ENCODE data around the gene GPR152. TPM values are rescaled to one million over a fixed set of nuclear protein-coding genes. Genes with fewer than 3 reads are reported as not detected.

The GPR152 gene
- total RNA-seq, 4 donors from 2014 or later, result 0.34 TPM; not detected in 3

DNA sequence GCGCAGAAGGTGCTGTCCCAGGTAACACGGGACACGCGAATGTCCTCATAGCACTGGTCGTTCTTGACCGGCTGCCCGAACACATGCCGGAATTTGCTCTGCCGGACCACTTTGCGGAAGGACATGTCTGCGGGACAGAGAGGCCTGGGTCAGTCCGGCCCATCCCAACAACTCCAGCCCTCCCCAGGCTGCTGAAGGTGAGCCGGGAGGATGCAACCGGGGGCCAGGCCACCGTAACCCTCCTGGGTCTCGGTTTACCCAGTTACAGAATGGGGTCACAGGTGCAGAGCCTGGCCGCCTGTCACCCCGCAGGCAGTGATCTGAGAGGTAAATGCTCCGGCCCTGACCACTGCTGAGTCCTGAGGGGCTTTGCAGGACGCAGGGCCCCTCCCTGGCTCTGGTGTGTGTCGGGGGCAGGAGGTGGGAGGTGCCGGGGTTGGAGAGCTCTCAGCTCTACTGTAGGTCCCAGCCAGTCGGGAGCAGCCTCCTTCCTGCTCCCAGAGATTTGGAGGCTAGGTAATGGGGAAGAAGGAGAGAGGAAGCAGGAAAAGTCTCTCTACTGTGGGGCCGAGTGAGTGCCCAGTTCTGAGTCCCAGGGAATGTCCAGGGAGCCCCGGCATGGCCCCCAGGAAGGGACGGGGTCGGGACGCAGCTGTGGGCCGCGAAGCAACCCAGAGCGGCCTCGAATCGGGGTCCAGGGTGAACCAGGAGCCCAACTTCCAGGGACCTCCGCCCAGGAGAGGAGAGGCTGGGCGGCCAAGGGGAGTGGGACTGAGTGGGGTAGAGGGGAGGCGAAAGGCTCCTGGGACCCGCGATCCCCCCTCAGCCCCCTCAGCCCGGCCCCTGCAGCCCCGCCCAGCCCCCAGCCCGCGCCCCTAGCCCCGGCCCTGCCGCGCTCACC lies 9.8 kb downstream of the GPR152 start:
- WGBS, result 32% methylated on average over 24 of the region's 45 CpGs
- H3K4me1 ChIP-seq, result peaks cover 51% of the 10 kb centered on the region
- no peaks in the 10 kb centered on the region for H3K27me3 ChIP-seq
- no peaks in the 10 kb centered on the region for H3K9me3 ChIP-seq
- H3K4me3 ChIP-seq, result peak overlapping the region; percentile 91
- no peak for DNase-seq (ENCODE audit: low spot score in 2 of 2)
- H3K36me3 ChIP-seq, result peaks cover 36% of the 10 kb centered on the region
- H3K27ac ChIP-seq, result peak overlapping the region; percentile 93
- TF ChIP-seq CTCF (IDR thresholded peaks at IDR 0.05), result no peak
- no peak for TF ChIP-seq EP300 (IDR thresholded peaks at IDR 0.05)
- no peak for TF ChIP-seq POLR2A (IDR thresholded peaks at IDR 0.05)
- TF ChIP-seq POLR2AphosphoS5 (IDR thresholded peaks at IDR 0.05), result no peak

DNA sequence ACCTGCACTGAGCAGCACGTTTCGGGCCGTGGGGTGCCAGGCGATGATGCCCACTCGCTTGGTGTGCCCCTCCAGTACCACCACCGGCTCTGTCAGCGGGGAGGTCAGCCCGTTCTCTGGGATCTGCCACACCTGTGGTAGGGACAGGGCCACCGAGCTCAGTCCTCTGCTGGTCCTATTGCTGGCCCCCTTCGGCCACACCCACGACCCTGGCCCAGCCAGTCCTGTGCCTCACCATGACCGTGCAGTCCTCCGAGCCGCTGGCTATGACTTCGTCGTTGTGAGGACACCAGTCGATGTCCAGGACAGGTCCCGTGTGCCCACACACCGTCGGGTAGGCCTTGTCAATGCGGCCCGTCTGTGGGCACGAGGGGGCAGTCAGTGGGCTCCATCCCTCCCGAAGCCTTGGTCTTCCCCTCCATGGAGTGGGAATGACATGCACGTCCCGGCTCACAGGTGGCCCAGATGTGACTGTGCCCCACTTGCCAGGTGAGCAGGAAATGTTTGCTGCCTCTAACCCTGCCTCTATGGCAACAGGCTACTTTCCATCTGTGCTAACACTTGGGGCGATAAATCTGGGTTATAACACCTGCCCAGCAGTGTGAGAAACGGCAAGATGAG lies 10.7 kb downstream of the GPR152 start:
- DNase-seq (ENCODE audit: low spot score in 2 of 2), result no peak
- Histone ChIP-seq H3K4me1 (peaks cover 51% of the 10 kb centered on the region), H3K36me3 (peaks cover 40% of the 10 kb centered on the region), H3K4me3 (peak overlapping the region; percentile 91), H3K9me3 (no peaks in the 10 kb centered on the region), H3K27ac (no peak overlapping the region), H3K27me3 (no peaks in the 10 kb centered on the region)
- WGBS, result 87% methylated on average over 10 of the region's 28 CpGs
- TF ChIP-seq EP300 (IDR thresholded peaks at IDR 0.05), result no peak
- TF ChIP-seq POLR2A (IDR thresholded peaks at IDR 0.05), result no peak
- TF ChIP-seq CTCF (IDR thresholded peaks at IDR 0.05), result no peak
- TF ChIP-seq POLR2AphosphoS5 (IDR thresholded peaks at IDR 0.05), result no peak

DNA sequence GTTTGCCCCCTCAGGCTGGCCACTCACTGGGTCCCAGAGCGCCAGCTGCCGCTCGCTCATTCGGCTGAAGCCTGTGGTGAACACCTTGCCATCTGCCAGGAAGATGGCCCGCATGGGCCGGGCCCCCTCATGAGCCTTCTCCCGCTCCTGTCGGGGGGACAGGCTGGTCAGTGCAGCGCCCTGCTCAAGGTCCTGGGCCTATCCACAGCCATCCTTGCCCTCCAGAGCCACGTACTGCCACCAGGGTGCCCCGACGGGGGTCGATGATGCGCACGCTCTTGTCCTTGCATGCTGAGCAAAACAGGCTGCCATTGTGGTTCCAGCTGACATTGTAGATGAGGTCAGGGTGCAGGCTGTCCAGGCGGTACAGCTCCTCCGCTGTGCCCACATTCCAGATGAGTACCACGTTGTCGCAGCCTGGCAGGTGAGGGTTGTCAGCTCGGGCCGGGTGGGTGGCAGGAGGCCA lies 11.4 kb downstream of the GPR152 start:
- Histone ChIP-seq H3K4me1 (peaks cover 53% of the 10 kb centered on the region), H3K27ac (no peak overlapping the region), H3K9me3 (no peaks in the 10 kb centered on the region), H3K27me3 (no peaks in the 10 kb centered on the region), H3K36me3 (peaks cover 41% of the 10 kb centered on the region), H3K4me3 (no peak overlapping the region)
- 100% methylated on average over 2 of the region's 21 CpGs for WGBS
- DNase-seq (ENCODE audit: low spot score in 2 of 2), result no peak
- TF ChIP-seq CTCF (IDR thresholded peaks at IDR 0.05), result no peak
- no peak for TF ChIP-seq EP300 (IDR thresholded peaks at IDR 0.05)
- TF ChIP-seq POLR2AphosphoS5 (IDR thresholded peaks at IDR 0.05), result no peak
- TF ChIP-seq POLR2A (IDR thresholded peaks at IDR 0.05), result no peak

DNA sequence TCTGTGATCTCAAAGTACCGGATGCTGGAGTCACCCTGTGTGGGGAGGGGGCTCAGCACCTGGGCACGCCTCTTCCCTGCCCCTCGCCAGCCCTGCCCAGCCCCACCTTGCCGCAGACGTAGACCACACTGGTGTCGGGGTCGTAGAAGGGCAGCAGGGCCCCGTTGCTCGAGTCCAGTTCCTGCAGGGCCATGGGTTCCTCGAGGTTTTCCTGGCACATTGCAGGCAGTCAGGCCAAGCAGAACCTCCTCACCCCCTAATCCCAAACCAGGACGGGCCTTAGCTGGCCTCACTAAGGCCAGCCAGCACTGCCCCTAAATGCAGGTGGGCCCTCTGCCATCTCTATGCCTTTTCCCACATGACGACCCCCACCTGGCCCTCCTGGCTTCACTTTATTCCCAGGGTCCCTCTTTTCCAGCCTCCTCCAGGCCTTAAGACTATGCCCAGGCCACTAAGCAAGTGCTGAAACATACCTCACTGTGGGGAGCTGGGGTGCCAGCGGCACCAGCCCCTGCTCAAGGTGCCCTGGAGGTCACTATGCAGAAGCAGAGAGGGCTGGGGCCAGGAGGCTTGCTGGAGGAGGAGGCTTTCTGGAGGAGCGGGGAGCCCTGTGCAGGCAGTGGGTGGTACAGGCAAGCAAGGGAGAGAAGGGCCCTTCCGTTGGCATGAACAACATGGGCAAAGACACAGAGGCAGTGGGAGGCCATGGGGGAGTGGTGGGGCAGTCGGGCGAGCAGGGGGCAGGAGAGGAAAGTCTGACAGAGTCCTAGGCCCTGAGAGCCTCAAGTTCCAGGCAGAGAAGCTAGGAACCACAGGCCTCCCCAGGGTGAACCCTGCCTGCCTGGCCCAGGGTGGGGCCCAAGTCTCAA lies 12.1 kb downstream of the GPR152 start:
- H3K4me1 ChIP-seq, result peaks cover 60% of the 10 kb centered on the region
- TF ChIP-seq POLR2AphosphoS5 (IDR thresholded peaks at IDR 0.05) (no peak), CTCF (IDR thresholded peaks at IDR 0.05) (no peak), POLR2A (IDR thresholded peaks at IDR 0.05) (no peak), EP300 (IDR thresholded peaks at IDR 0.05) (no peak)
- peaks cover 48% of the 10 kb centered on the region for H3K36me3 ChIP-seq
- H3K4me3 ChIP-seq, result no peak overlapping the region
- peak overlapping the region; percentile 5 for H3K27ac ChIP-seq
- WGBS, result 69% methylated on average over 11 of the region's 17 CpGs
- no peak for DNase-seq (ENCODE audit: low spot score in 2 of 2)
- no peaks in the 10 kb centered on the region for H3K27me3 ChIP-seq
- H3K9me3 ChIP-seq, result no peaks in the 10 kb centered on the region

All from suprapubic skin (tissue), 4 donors.